Measurements from ENCODE around the gene EHD4. TPM values are rescaled to one million over a fixed set of nuclear protein-coding genes. Genes with fewer than 3 reads are reported as not detected.

The EHD4 gene
- total RNA-seq, 1 donor from 2014 or later: 18.8 TPM

GRCh38 chr15:41874736-41875135 is 97.6 kb downstream of the EHD4 start:
- H3K27ac Mint-ChIP-seq: no peak overlapping the region
- TF ChIP-seq, protein P1, sequence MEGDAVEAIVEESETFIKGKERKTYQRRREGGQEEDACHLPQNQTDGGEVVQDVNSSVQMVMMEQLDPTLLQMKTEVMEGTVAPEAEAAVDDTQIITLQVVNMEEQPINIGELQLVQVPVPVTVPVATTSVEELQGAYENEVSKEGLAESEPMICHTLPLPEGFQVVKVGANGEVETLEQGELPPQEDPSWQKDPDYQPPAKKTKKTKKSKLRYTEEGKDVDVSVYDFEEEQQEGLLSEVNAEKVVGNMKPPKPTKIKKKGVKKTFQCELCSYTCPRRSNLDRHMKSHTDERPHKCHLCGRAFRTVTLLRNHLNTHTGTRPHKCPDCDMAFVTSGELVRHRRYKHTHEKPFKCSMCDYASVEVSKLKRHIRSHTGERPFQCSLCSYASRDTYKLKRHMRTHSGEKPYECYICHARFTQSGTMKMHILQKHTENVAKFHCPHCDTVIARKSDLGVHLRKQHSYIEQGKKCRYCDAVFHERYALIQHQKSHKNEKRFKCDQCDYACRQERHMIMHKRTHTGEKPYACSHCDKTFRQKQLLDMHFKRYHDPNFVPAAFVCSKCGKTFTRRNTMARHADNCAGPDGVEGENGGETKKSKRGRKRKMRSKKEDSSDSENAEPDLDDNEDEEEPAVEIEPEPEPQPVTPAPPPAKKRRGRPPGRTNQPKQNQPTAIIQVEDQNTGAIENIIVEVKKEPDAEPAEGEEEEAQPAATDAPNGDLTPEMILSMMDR (conservative IDR thresholded peaks at IDR 0.05): no peak
- peaks cover 3% of the 10 kb centered on the region for H3K27me3 Mint-ChIP-seq
- peaks cover 5% of the 10 kb centered on the region for H3K36me3 Mint-ChIP-seq
- no peak overlapping the region for H3K4me3 Mint-ChIP-seq
- H3K4me1 Mint-ChIP-seq (ENCODE audit: unreplicated experiment): peaks cover 5% of the 10 kb centered on the region
- no peaks in the 10 kb centered on the region for H3K9me3 Mint-ChIP-seq
- DNase-seq (ENCODE audit: extremely low spot score, unreplicated experiment): no peak

DNA sequence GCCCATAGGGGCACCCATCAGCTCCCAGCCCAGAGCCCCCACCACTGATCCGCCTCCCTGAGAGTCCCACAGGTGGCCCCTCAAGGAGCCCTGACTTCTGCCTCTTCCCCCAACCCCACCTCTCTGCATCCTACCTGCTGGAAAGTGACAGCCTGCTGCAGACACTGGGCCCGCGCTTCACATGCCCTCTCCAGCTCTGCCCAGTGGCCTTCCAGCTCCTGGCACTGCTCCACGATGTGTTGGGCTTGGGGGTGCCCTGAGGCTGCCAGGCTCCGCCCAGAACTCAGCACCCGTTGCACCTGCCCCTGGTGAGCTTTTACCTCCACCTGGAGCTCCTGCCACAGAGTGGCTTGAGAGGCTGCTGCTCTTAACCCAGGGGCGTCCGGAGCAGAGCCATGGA is 98.6 kb downstream of the EHD4 start:
- Mint-ChIP-seq H3K4me3 (no peak overlapping the region), H3K9me3 (no peaks in the 10 kb centered on the region), H3K4me1 (ENCODE audit: unreplicated experiment) (peaks cover 8% of the 10 kb centered on the region), H3K27me3 (no peaks in the 10 kb centered on the region), H3K36me3 (peaks cover 6% of the 10 kb centered on the region), H3K27ac (no peak overlapping the region)
- TF ChIP-seq, protein P1 (conservative IDR thresholded peaks at IDR 0.05): no peak
- DNase-seq (ENCODE audit: extremely low spot score, unreplicated experiment): no peak

- H3K4me1 Mint-ChIP-seq (ENCODE audit: unreplicated experiment): peaks cover 13% of the 10 kb centered on the region
- no peak overlapping the region for H3K27ac Mint-ChIP-seq
- H3K9me3 Mint-ChIP-seq: no peaks in the 10 kb centered on the region
- peaks cover 8% of the 10 kb centered on the region for H3K36me3 Mint-ChIP-seq
- DNase-seq (ENCODE audit: extremely low spot score, unreplicated experiment): no peak
- TF ChIP-seq, protein P1 (conservative IDR thresholded peaks at IDR 0.05): no peak
- no peak overlapping the region for H3K4me3 Mint-ChIP-seq
- H3K27me3 Mint-ChIP-seq: no peaks in the 10 kb centered on the region
Measured at GRCh38 chr15:41872166-41872747, 100.1 kb downstream of the EHD4 start.

- Mint-ChIP-seq H3K27me3 (no peaks in the 10 kb centered on the region), H3K4me1 (ENCODE audit: unreplicated experiment) (peaks cover 14% of the 10 kb centered on the region), H3K4me3 (no peak overlapping the region), H3K27ac (no peak overlapping the region), H3K36me3 (peaks cover 8% of the 10 kb centered on the region), H3K9me3 (no peaks in the 10 kb centered on the region)
- DNase-seq (ENCODE audit: extremely low spot score, unreplicated experiment): no peak
- TF ChIP-seq, protein P1 (conservative IDR thresholded peaks at IDR 0.05): no peak
Measured at GRCh38 chr15:41871175-41871905, 101.0 kb downstream of the EHD4 start.

DNA sequence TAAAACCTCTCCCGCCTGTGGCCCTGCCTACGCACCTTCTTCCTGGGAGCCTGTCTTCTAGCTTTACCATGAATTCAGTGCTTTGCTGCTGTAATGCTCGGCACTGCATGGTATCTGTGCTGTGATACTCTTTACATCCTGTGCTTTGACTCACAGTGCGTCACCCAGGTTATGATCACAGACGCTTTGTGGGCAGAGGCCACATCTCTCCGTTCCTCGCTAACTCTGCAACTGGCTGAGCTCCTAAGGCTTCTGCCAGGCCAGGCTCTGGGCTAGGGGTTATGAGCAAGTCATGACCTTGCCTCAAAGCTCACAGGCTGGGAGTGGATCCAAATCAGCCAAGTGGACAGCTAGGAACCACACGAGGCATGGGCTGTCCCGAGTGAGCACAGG is 101.7 kb downstream of the EHD4 start:
- Mint-ChIP-seq H3K36me3 (peaks cover 8% of the 10 kb centered on the region), H3K4me3 (no peak overlapping the region), H3K9me3 (no peaks in the 10 kb centered on the region), H3K27ac (no peak overlapping the region), H3K27me3 (no peaks in the 10 kb centered on the region), H3K4me1 (ENCODE audit: unreplicated experiment) (peaks cover 14% of the 10 kb centered on the region)
- TF ChIP-seq, protein P1 (conservative IDR thresholded peaks at IDR 0.05): no peak
- no peak for DNase-seq (ENCODE audit: extremely low spot score, unreplicated experiment)

All from type B pancreatic cell (in vitro differentiated cells).